Caco-2 (cell line): ENCODE results near the gene SCIMP. TPM values are rescaled to one million over a fixed set of nuclear protein-coding genes. Genes with fewer than 3 reads are reported as not detected.

Experiments used
- BruUV-seq: library from RNA; stranded (reverse); fragments of 400-500 nt; replicated peaks from 2 replicates; lab custom pipeline; 2021; lab: Mats Ljungman, UMichigan
- CTCF ChIA-PET: fragments of 300-600 bp; sonication (Branson Sonifier 250); formaldehyde crosslinking; loops from one replicate; lab custom pipeline; 2022; ENCODE audit warnings: antibody characterized with exemption; lab: Charles Lee
- POLR2A ChIA-PET: fragments of 300-600 bp; sonication (Branson Sonifier 250); formaldehyde crosslinking; loops from one replicate; lab custom pipeline; 2022; ENCODE audit warnings: antibody characterized with exemption; lab: Charles Lee
- DNase-seq, 2 experiments: peaks; one replicate each; pipeline versions ENCODE4 v3.0.0 to v3.0.0-alpha.2; 2020 to 2022
- H3K27me3 ChIP-seq: replicated peaks from 2 replicates; pipeline ENCODE4 v1.6.0; 2011; ENCODE audit warnings: low read length; ENCODE audit not compliant: control insufficient read depth, insufficient read depth
- H3K36me3 ChIP-seq: 2 replicates; pipeline ENCODE4 v1.5.1; 2011; ENCODE audit warnings: low read length; ENCODE audit not compliant: control insufficient read depth, insufficient read depth
- H3K4me1 ChIP-seq: fragments of 250-450 bp; sonication (Bioruptor Pico); 2 replicates; pipeline ENCODE4 v1.5.1; 2020; ENCODE audit warnings: mild to moderate bottlenecking
- H3K4me3 ChIP-seq: 2 replicates; pipeline ENCODE4 v1.5.1; 2011; ENCODE audit warnings: low read depth, mild to moderate bottlenecking, control low read depth, low read length
- H3K9me3 ChIP-seq: fragments of 250-450 bp; sonication (Bioruptor Pico); 2 replicates; pipeline ENCODE4 v1.5.1; 2020; ENCODE audit warnings: mild to moderate bottlenecking, moderate library complexity
- H3K27ac Mint-ChIP-seq: one replicate; pipeline ENCODE4 v1.8.0; 2022; ENCODE audit warnings: mixed read lengths; ENCODE audit not compliant: unreplicated experiment
- H3K27me3 Mint-ChIP-seq: one replicate; pipeline ENCODE4 v1.8.0; 2022; ENCODE audit warnings: mixed read lengths; ENCODE audit not compliant: insufficient read depth, unreplicated experiment
- H3K36me3 Mint-ChIP-seq: one replicate; pipeline ENCODE4 v1.8.0; 2022; ENCODE audit warnings: mild to moderate bottlenecking, mixed read lengths; ENCODE audit not compliant: insufficient read depth, unreplicated experiment
- H3K4me1 Mint-ChIP-seq: one replicate; pipeline ENCODE4 v1.8.0; 2022; ENCODE audit warnings: low read depth, mixed read lengths; ENCODE audit not compliant: unreplicated experiment
- H3K4me3 Mint-ChIP-seq: one replicate; pipeline ENCODE4 v1.8.0; 2022; ENCODE audit warnings: mild to moderate bottlenecking, moderate library complexity, mixed read lengths; ENCODE audit not compliant: unreplicated experiment
- H3K9me3 Mint-ChIP-seq: one replicate; pipeline ENCODE4 v1.8.0; 2022; ENCODE audit warnings: mixed read lengths; ENCODE audit not compliant: unreplicated experiment
- intact Hi-C: fragments of 100-400 bp; cut with micrococcal nuclease; formaldehyde crosslinking; loops from one replicate; pipeline ENCODE4 v1.10.0; 2022; ENCODE audit not compliant: unreplicated experiment
- total RNA-seq: library from RNA; stranded (reverse); gene quantifications from 2 replicates; pipeline ENCODE4 v1.2.3, GENCODE V29; 2022
- TF ChIP-seq, protein P1 (sequence below), 2 experiments: fragments of 200-600 bp in 1 of 2; IDR thresholded peaks; 1 replicate in 1 of 2; 2 replicates in 1 of 2; pipeline versions ENCODE4 v1.5.1 to v1.8.0; 2011 to 2022; ENCODE audit warnings: antibody characterized with exemption in 1 of 2, control low read depth in 1 of 2, inconsistent platforms in 1 of 2, low read depth in 1 of 2, low read length in 1 of 2, mild to moderate bottlenecking in 1 of 2, moderate library complexity in 1 of 2; ENCODE audit not compliant: insufficient read depth in 1 of 2, severe bottlenecking in 1 of 2, unreplicated experiment in 1 of 2

Gene SCIMP
- total RNA-seq, 1 experiment from 2014 or later = not detected

DNA sequence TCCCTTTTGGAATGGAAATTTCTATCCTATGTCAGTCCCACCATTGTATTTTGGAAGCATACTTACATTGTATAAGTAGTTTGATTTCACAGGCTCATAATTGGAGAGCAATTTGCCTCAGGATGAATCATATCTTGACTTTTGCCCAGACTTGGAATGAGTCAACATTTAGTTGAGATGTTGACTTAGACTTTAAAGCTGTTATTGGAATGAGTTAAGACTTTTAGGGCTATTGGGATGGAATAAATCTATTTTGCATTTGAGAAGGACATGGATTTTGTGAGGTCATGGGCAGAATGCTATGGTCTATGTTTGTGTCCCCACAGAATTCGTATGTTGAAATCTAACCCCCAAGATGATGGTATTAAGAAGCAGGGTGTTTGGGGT is 30.8 kb downstream of the SCIMP start:
- ChIA-PET CTCF (no interaction called here), POLR2A (no interaction called here)
- Histone ChIP-seq H3K9me3 (no peaks in the 10 kb centered on the region), H3K27me3 (no peaks in the 10 kb centered on the region), H3K4me1 (no peaks in the 10 kb centered on the region), H3K36me3 (no peaks in the 10 kb centered on the region), H3K4me3 (no peak overlapping the region)
- DNase-seq = no peak
- no peaks in the 10 kb centered on the region for H3K27me3 Mint-ChIP-seq
- H3K4me1 Mint-ChIP-seq = no peaks in the 10 kb centered on the region
- no TSS peak for BruUV-seq
- H3K27ac Mint-ChIP-seq = no peak overlapping the region
- intact Hi-C loops = no loop called here
- H3K9me3 Mint-ChIP-seq = no peaks in the 10 kb centered on the region
- TF ChIP-seq, protein P1, sequence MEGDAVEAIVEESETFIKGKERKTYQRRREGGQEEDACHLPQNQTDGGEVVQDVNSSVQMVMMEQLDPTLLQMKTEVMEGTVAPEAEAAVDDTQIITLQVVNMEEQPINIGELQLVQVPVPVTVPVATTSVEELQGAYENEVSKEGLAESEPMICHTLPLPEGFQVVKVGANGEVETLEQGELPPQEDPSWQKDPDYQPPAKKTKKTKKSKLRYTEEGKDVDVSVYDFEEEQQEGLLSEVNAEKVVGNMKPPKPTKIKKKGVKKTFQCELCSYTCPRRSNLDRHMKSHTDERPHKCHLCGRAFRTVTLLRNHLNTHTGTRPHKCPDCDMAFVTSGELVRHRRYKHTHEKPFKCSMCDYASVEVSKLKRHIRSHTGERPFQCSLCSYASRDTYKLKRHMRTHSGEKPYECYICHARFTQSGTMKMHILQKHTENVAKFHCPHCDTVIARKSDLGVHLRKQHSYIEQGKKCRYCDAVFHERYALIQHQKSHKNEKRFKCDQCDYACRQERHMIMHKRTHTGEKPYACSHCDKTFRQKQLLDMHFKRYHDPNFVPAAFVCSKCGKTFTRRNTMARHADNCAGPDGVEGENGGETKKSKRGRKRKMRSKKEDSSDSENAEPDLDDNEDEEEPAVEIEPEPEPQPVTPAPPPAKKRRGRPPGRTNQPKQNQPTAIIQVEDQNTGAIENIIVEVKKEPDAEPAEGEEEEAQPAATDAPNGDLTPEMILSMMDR (IDR thresholded peaks at IDR 0.05; ENCODE audit: insufficient read depth in 1 of 2, low read depth in 1 of 2, low read length in 1 of 2, severe bottlenecking in 1 of 2, unreplicated experiment in 1 of 2) = no peak
- no peak overlapping the region for H3K4me3 Mint-ChIP-seq
- no peaks in the 10 kb centered on the region for H3K36me3 Mint-ChIP-seq

DNA sequence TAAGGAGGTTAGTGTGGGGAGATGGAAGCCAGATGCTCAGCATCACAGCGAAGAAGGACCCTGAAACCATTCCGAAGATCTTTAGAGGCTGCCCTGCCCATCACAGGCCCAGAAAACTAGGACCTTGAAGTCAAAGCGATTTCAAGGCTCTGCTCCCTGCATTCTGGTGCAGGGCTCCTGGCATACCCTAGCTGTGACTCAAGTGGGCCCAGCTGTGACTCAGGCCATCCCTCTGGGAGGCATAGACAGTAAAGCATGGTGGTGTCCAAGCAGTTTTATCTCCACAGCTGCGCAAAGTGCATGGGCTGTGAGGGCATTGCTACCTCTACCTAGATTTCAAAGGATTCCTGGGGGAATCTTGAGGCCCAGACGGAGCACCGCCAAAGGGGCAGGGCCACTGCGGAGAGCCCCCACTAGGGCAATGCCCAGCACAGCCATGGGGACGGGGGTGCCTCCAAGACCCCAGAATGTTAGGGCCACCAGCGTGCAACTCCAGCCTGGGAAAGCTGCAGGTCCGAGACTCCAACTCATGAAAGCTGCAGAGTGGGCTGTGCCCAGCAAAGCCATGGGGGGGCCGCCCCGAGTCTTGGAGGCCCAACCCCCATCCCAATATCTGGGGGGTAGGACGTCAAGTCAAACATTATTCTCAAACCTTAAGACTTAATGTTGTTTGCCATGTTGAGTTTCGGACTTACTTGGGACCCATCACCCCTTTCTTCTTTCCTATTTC is 31.3 kb downstream of the SCIMP start:
- Histone ChIP-seq H3K4me3 (no peak overlapping the region), H3K27me3 (no peaks in the 10 kb centered on the region), H3K9me3 (no peaks in the 10 kb centered on the region), H3K36me3 (no peaks in the 10 kb centered on the region), H3K4me1 (no peaks in the 10 kb centered on the region)
- intact Hi-C loops = no loop called here
- POLR2A ChIA-PET = no interaction called here
- no peaks in the 10 kb centered on the region for H3K36me3 Mint-ChIP-seq
- no peaks in the 10 kb centered on the region for H3K9me3 Mint-ChIP-seq
- no peak overlapping the region for H3K27ac Mint-ChIP-seq
- no peak for DNase-seq
- no TSS peak for BruUV-seq
- H3K4me3 Mint-ChIP-seq = no peak overlapping the region
- H3K27me3 Mint-ChIP-seq = no peaks in the 10 kb centered on the region
- TF ChIP-seq, protein P1 (IDR thresholded peaks at IDR 0.05; ENCODE audit: insufficient read depth in 1 of 2, low read depth in 1 of 2, low read length in 1 of 2, severe bottlenecking in 1 of 2, unreplicated experiment in 1 of 2) = no peak
- no peaks in the 10 kb centered on the region for H3K4me1 Mint-ChIP-seq
- CTCF ChIA-PET = no interaction called here

DNA sequence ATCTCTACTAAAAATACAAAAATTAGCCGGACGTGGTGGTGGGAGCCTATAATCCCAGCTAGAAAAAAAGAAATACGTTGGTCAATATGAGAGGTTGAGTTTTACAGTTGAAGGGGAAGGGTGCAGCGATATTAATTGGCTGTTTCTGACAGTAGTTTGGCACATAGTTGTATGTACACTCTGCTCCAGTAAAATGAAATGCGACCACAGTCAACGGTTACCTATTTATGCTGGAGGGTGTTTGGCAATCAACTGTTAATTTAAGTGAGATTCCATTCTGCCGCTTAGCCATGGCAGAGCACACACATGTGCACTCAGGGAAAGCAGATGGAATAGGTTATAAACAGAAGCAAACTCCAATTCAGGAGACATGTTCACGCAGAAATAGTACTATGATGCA is 33.6 kb downstream of the SCIMP start:
- BruUV-seq = no TSS peak
- no peaks in the 10 kb centered on the region for H3K27me3 Mint-ChIP-seq
- DNase-seq = no peak
- Histone ChIP-seq H3K36me3 (no peaks in the 10 kb centered on the region), H3K9me3 (no peaks in the 10 kb centered on the region), H3K27me3 (no peaks in the 10 kb centered on the region), H3K4me1 (no peaks in the 10 kb centered on the region), H3K4me3 (no peak overlapping the region)
- H3K36me3 Mint-ChIP-seq = no peaks in the 10 kb centered on the region
- no peak overlapping the region for H3K4me3 Mint-ChIP-seq
- H3K9me3 Mint-ChIP-seq = no peaks in the 10 kb centered on the region
- TF ChIP-seq, protein P1 (IDR thresholded peaks at IDR 0.05; ENCODE audit: insufficient read depth in 1 of 2, low read depth in 1 of 2, low read length in 1 of 2, severe bottlenecking in 1 of 2, unreplicated experiment in 1 of 2) = no peak
- no peaks in the 10 kb centered on the region for H3K4me1 Mint-ChIP-seq
- intact Hi-C loops = no loop called here
- CTCF ChIA-PET = no interaction called here
- POLR2A ChIA-PET = no interaction called here
- H3K27ac Mint-ChIP-seq = no peak overlapping the region
